Adrenal gland (tissue), 5 donors: ENCODE results near the gene MRNIP.

ENCODE experiments used
- POLR2A ChIP-seq, 2 donors: fragments of 450-650 bp; IDR thresholded peaks; one replicate each; pipeline ENCODE4 v1.6.1; 2017; ENCODE audit warnings: antibody characterized with exemption in 2 of 2, mild to moderate bottlenecking in 2 of 2, moderate library complexity in 1 of 2
- TF ChIP-seq, protein P1 (sequence below), 6 experiments: fragments of 450-650 bp in 4 of 6; fragments of 200-600 bp in 2 of 6; sonication (generic) in 1 of 6; IDR thresholded peaks; 1 replicate in 5 of 6; 2 replicates in 1 of 6; pipeline versions ENCODE4 v1.5.1 to v1.8.0; 2016 to 2021; ENCODE audit warnings: antibody characterized with exemption in 6 of 6, mild to moderate bottlenecking in 2 of 6, moderate library complexity in 1 of 6
- donor health status: DM: no; HTN: no; CAD: no.

- TF ChIP-seq, protein P1, sequence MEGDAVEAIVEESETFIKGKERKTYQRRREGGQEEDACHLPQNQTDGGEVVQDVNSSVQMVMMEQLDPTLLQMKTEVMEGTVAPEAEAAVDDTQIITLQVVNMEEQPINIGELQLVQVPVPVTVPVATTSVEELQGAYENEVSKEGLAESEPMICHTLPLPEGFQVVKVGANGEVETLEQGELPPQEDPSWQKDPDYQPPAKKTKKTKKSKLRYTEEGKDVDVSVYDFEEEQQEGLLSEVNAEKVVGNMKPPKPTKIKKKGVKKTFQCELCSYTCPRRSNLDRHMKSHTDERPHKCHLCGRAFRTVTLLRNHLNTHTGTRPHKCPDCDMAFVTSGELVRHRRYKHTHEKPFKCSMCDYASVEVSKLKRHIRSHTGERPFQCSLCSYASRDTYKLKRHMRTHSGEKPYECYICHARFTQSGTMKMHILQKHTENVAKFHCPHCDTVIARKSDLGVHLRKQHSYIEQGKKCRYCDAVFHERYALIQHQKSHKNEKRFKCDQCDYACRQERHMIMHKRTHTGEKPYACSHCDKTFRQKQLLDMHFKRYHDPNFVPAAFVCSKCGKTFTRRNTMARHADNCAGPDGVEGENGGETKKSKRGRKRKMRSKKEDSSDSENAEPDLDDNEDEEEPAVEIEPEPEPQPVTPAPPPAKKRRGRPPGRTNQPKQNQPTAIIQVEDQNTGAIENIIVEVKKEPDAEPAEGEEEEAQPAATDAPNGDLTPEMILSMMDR (IDR thresholded peaks at IDR 0.05): no peak
- TF ChIP-seq POLR2A (IDR thresholded peaks at IDR 0.05): no peak
These were observed 37.2 kb upstream of the MRNIP start for GRCh38 chr5:179895861-179896260.
